Smooth muscle cell (in vitro differentiated cells): ENCODE data around the gene NEK7. TPM values are rescaled to one million over a fixed set of nuclear protein-coding genes. Genes with fewer than 3 reads are reported as not detected.
A peak's percentile ranks its signal among the peaks of the same experiment; 100 is the strongest.

Source experiments
- DNase-seq: peaks from one replicate; lab custom pipeline; 2025; ENCODE audit not compliant: unreplicated experiment; lab: John Stamatoyannopoulos, UW
- H2AFZ ChIP-seq: fragments of 200-600 bp; sonication (generic); 2 replicates; pipeline ENCODE4 v1.6.0; 2016; ENCODE audit warnings: antibody characterized with exemption, low read depth, mild to moderate bottlenecking
- H3F3A ChIP-seq: fragments of 200-600 bp; sonication (generic); 2 replicates; pipeline ENCODE4 v1.6.0; 2017; ENCODE audit warnings: antibody characterized with exemption, low read depth
- H3K27ac ChIP-seq: fragments of 200-600 bp; sonication (generic); 2 replicates; pipeline ENCODE4 v1.5.1; 2016; ENCODE audit warnings: low read depth, mild to moderate bottlenecking
- H3K27me3 ChIP-seq: fragments of 200-600 bp; sonication (generic); 2 replicates; pipeline ENCODE4 v1.6.1; 2016; ENCODE audit warnings: low read depth, mild to moderate bottlenecking
- H3K36me3 ChIP-seq: fragments of 200-600 bp; sonication (generic); 2 replicates; pipeline ENCODE4 v1.5.1; 2016; ENCODE audit warnings: low read depth
- H3K4me1 ChIP-seq: fragments of 200-600 bp; sonication (generic); 2 replicates; pipeline ENCODE4 v1.5.1; 2016; ENCODE audit warnings: low read depth
- H3K4me2 ChIP-seq: fragments of 200-600 bp; sonication (generic); 2 replicates; pipeline ENCODE4 v1.6.0; 2016; ENCODE audit warnings: mild to moderate bottlenecking
- H3K4me3 ChIP-seq: fragments of 200-600 bp; sonication (generic); 2 replicates; pipeline ENCODE4 v1.5.1; 2016; ENCODE audit warnings: mild to moderate bottlenecking
- H3K79me2 ChIP-seq: fragments of 200-600 bp; sonication (generic); 2 replicates; pipeline ENCODE4 v1.6.0; 2016; ENCODE audit warnings: low read depth, mild to moderate bottlenecking
- H3K9ac ChIP-seq: fragments of 200-600 bp; sonication (generic); 2 replicates; pipeline ENCODE4 v1.6.0; 2016; ENCODE audit warnings: low read depth
- H3K9me3 ChIP-seq: fragments of 200-600 bp; sonication (generic); replicated peaks from 2 replicates; pipeline ENCODE4 v1.5.1; 2016; ENCODE audit warnings: low read depth
- H4K20me1 ChIP-seq: fragments of 200-600 bp; sonication (generic); 2 replicates; pipeline ENCODE4 v1.6.0; 2016; ENCODE audit warnings: low read depth
- WGBS: methylation state at CpG from one replicate; pipeline ENCODE4 v1.1.7; 2016; ENCODE audit warnings: low lambda C conversion rate; 5-methylcytosine and 5-hydroxymethylcytosine counted together
- polyA plus RNA-seq: library from polyadenylated mRNA; unstranded; fragments of >200 nt; fragmentation: Nextera tagmentation; extraction: Ambion mirVana; gene quantifications from 2 replicates; pipeline ENCODE4 v1.2.1, GENCODE V29; 2016
- total RNA-seq: library from RNA; depleted of rRNA; stranded (reverse); fragments of >200 nt; gene quantifications from 2 replicates; pipeline ENCODE4 v1.2.3, GENCODE V29; 2014
- TF ChIP-seq, protein P1 (sequence below): fragments of 200-600 bp; sonication (generic); IDR thresholded peaks from 2 replicates; pipeline ENCODE4 v1.5.1; 2017; ENCODE audit warnings: borderline replicate concordance, mild to moderate bottlenecking, antibody characterized with exemption; ENCODE audit not compliant: insufficient read depth, poor library complexity, severe bottlenecking

The NEK7 gene
- total and polyA plus RNA-seq, 2 experiments from 2014 or later: 26.1 to 141 TPM

DNA sequence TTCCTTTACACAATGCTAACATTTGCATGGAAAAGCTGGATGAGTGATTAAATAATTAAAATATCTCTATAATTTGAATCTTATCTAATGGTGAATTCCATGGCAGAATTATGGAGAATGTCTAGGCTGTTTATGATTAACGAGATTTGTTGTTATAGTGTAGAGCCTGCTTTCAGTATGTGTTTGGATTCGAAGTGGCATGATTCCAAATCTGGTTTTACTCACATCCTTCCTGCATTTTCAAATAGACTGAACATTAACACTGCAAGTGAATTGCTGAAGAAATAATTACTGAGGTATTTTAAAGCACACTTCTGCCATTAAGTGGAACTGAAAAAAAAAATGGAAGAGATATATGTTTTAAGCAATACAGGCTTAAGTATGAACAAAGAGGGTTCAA is 5.1 kb upstream of the NEK7 start:
- H3F3A ChIP-seq: no peaks in the 10 kb centered on the region
- WGBS: 64% methylated on average over 2 of the region's 2 CpGs
- no peaks in the 10 kb centered on the region for H3K79me2 ChIP-seq
- no peak overlapping the region for H3K9ac ChIP-seq
- H3K27ac ChIP-seq: no peak overlapping the region
- no peak for DNase-seq
- no peaks in the 10 kb centered on the region for H3K27me3 ChIP-seq
- H3K4me1 ChIP-seq: no peaks in the 10 kb centered on the region
- peak overlapping the region; percentile 2 for H2AFZ ChIP-seq
- TF ChIP-seq, protein P1, sequence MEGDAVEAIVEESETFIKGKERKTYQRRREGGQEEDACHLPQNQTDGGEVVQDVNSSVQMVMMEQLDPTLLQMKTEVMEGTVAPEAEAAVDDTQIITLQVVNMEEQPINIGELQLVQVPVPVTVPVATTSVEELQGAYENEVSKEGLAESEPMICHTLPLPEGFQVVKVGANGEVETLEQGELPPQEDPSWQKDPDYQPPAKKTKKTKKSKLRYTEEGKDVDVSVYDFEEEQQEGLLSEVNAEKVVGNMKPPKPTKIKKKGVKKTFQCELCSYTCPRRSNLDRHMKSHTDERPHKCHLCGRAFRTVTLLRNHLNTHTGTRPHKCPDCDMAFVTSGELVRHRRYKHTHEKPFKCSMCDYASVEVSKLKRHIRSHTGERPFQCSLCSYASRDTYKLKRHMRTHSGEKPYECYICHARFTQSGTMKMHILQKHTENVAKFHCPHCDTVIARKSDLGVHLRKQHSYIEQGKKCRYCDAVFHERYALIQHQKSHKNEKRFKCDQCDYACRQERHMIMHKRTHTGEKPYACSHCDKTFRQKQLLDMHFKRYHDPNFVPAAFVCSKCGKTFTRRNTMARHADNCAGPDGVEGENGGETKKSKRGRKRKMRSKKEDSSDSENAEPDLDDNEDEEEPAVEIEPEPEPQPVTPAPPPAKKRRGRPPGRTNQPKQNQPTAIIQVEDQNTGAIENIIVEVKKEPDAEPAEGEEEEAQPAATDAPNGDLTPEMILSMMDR: no peak
- no peaks in the 10 kb centered on the region for H3K36me3 ChIP-seq
- H3K4me3 ChIP-seq: no peak overlapping the region
- no peaks in the 10 kb centered on the region for H4K20me1 ChIP-seq
- H3K4me2 ChIP-seq: no peak overlapping the region
- H3K9me3 ChIP-seq: no peaks in the 10 kb centered on the region

DNA sequence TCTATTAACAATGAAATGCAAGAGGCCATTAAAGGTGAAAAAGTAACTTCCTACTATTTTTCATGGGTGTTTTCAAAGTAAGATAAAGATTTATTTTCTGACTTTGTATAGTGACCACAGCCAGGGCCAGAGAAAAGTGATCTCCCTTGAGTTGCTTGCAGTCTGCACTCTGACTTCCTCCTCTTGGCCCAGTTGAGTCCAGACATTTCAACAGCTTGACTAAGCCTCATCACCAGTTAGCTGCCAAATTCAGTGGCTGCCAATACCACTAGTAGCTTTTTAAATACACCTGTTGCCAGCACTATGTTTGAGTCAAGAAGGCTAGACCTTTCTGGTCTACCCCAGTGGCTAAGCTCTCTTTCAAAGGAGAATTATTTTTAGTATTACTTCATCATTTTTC is 3.7 kb upstream of the NEK7 start:
- H2AFZ ChIP-seq: no peak overlapping the region
- H3K36me3 ChIP-seq: no peaks in the 10 kb centered on the region
- no peak overlapping the region for H3K4me3 ChIP-seq
- TF ChIP-seq, protein P1: no peak
- no peak overlapping the region for H3K9ac ChIP-seq
- H3K4me1 ChIP-seq: peaks cover 2% of the 10 kb centered on the region
- H3K27me3 ChIP-seq: no peaks in the 10 kb centered on the region
- no peaks in the 10 kb centered on the region for H3K9me3 ChIP-seq
- no peaks in the 10 kb centered on the region for H3K79me2 ChIP-seq
- DNase-seq: no peak
- no peaks in the 10 kb centered on the region for H3F3A ChIP-seq
- no peak overlapping the region for H3K27ac ChIP-seq
- no peaks in the 10 kb centered on the region for H4K20me1 ChIP-seq
- no peak overlapping the region for H3K4me2 ChIP-seq

DNA sequence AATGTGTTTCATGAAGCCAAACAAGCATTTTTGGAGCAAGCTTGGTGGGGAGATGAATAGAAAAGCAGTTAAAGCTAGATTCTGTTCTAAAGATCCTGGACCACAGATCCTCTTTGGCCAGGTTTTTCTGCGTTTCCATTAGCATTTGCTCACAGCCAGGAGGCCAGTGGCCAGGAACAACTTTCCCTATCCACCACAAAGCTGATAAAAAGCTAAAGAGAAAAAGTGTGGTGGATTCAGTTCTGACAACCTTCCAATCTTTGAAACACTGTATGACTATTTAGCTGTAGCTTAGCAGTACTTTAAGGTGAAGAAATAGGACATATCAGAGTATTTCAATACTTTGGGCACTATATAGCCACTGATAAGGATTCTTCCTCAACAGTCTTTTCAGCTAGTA is 3.0 kb upstream of the NEK7 start:
- H3K36me3 ChIP-seq: no peaks in the 10 kb centered on the region

DNA sequence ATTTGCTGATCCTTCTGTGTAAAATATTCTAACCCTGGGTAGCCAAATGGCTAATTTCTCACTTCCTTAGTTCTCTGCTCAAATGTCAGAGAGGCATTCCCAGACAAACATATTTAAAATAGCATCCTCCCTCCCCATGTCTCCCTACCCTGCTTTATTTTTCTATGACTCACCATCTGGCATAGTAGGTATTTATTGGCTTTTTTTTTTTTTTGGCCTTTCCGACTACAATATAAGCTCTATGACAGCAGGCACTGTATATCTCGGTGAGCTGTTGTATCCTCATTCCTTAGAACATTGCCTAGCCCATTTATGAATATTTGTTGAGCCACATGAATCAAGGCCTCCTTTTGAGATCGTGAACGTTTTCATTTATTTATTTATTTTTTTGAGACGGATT is 1.5 kb upstream of the NEK7 start:
- WGBS: 46% methylated on average over 5 of the region's 5 CpGs
- peak overlapping the region; percentile 84 for H3K4me2 ChIP-seq

More for the DNA sequence above, 3.0 kb upstream of the NEK7 start:
- Histone ChIP-seq H3K4me3 (no peak overlapping the region), H3K4me2 (no peak overlapping the region), H2AFZ (no peak overlapping the region), H3K27me3 (no peaks in the 10 kb centered on the region), H4K20me1 (no peaks in the 10 kb centered on the region), H3K27ac (no peak overlapping the region), H3K9me3 (no peaks in the 10 kb centered on the region), H3F3A (peaks cover 6% of the 10 kb centered on the region), H3K79me2 (peaks cover 7% of the 10 kb centered on the region), H3K9ac (no peak overlapping the region), H3K4me1 (peaks cover 5% of the 10 kb centered on the region)
- WGBS: 71% methylated on average over 1 of the region's 1 CpG
- TF ChIP-seq, protein P1: no peak
- no peak for DNase-seq

More for the DNA sequence above, 1.5 kb upstream of the NEK7 start:
- Histone ChIP-seq H3F3A (peaks cover 14% of the 10 kb centered on the region), H2AFZ (no peak overlapping the region), H3K27ac (peak overlapping the region; percentile 37), H3K4me1 (peaks cover 14% of the 10 kb centered on the region), H3K4me3 (no peak overlapping the region), H3K27me3 (no peaks in the 10 kb centered on the region), H4K20me1 (no peaks in the 10 kb centered on the region), H3K36me3 (no peaks in the 10 kb centered on the region), H3K9me3 (no peaks in the 10 kb centered on the region), H3K79me2 (peaks cover 19% of the 10 kb centered on the region), H3K9ac (no peak overlapping the region)
- no peak for DNase-seq
- TF ChIP-seq, protein P1: no peak
